ENCODE results near the gene CPA3.

CPA3 gene

DNA sequence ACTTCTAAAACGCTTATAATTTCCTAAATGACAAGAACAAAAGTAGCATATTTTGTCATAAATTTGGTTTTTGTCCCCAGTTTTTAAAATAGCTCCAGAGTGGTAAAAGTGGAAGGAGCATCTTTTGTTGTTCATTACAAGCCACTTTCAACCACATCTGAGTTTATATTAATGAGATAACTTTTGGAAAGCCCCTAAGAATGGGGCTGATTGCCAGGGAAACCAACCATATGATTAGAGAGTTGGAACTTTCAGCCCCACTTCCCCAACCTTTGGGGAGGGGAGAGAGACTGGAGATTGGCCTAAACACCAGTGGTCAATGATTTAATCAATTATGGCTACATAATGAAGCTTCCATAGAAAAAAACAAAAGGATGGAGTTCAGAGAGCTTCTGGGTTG is 57.4 kb downstream of the CPA3 start:
- no peak for DNase-seq (ENCODE audit: low read depth)

GRCh38 chr3:148923592-148923991 is 58.5 kb downstream of the CPA3 start:
- DNase-seq (ENCODE audit: low read depth), result no peak

- DNase-seq (ENCODE audit: low read depth), result no peak
These were observed 59.5 kb downstream of the CPA3 start for GRCh38 chr3:148924562-148924961.

- no peak for DNase-seq (ENCODE audit: low read depth)
These were observed 60.7 kb downstream of the CPA3 start for GRCh38 chr3:148925845-148926244.

GRCh38 chr3:148930752-148931151 is 65.7 kb downstream of the CPA3 start:
- no peak for DNase-seq (ENCODE audit: low read depth)

GRCh38 chr3:148931574-148931973 is 66.5 kb downstream of the CPA3 start:
- no peak for DNase-seq (ENCODE audit: low read depth)

- DNase-seq (ENCODE audit: low read depth), result no peak
These were observed 67.9 kb downstream of the CPA3 start for GRCh38 chr3:148932972-148933371.

GRCh38 chr3:148937467-148938255 is 72.6 kb downstream of the CPA3 start:
- DNase-seq (ENCODE audit: low read depth), result no peak

GRCh38 chr3:148938306-148938705 is 73.2 kb downstream of the CPA3 start:
- DNase-seq (ENCODE audit: low read depth), result no peak

DNA sequence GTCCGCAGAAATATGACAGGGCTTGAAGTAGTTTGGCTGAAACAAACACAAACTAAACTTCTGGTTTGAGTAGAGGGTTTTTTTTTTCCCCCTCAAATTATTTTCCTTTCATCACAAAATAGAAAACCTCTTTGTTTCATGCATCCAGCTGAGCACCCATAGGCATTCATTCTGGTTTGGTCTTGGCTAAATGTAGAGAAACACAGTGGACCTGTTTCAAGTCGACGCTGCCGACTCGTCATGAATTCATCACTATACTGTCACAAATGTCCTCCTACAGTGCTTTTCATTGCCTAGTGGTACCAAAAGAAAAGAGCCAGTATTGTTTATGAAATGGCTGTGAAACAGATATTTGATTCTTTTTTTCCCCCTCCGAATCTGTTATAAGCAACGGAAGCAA is 73.8 kb downstream of the CPA3 start:
- no peak for DNase-seq (ENCODE audit: low read depth)

DNA sequence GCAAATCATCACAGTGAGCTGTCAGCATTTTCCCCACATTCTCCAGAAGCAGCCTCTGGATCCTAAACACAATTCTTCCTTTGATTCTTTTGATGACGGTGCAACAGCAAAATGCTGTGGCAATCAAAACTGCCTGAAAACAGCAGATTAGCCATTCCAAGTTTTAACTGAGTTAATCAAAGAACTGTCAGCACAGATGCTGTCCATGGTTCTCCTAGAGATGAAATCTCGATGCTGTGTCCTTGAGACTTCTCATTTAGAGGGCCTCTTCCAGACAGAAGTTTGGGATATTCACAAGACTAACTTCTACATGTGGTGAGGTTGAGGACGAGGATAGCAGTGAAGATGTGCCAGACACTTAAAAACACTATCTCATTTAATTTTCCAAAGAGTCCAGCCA is 75.9 kb downstream of the CPA3 start:
- DNase-seq (ENCODE audit: low read depth), result no peak

- DNase-seq (ENCODE audit: low read depth), result peak; percentile 9
These were observed 78.6 kb downstream of the CPA3 start for GRCh38 chr3:148943506-148944205.

GRCh38 chr3:148945116-148945515 is 80.0 kb downstream of the CPA3 start:
- no peak for DNase-seq (ENCODE audit: low read depth)

Measured in stimulated activated CD4-positive, alpha-beta T cell treated with anti-CD3 and anti-CD28 coated beads, Interleukin-2, amount 100 ng/mL, for 4 hours (primary cell).